ENCODE data around the gene MISP3.
A peak's percentile ranks its signal among the peaks of the same experiment; 100 is the strongest.

MISP3 gene

GRCh38 chr19:14115756-14116155 lies 43.2 kb downstream of the MISP3 start:
- TF ChIP-seq CTCF (IDR thresholded peaks at IDR 0.05; ENCODE audit: extremely low read depth, missing control alignments): no peak
- DNase-seq (ENCODE audit: low spot score): no peak

GRCh38 chr19:14116525-14116917 lies 43.9 kb downstream of the MISP3 start:
- TF ChIP-seq CTCF (IDR thresholded peaks at IDR 0.05; ENCODE audit: extremely low read depth, missing control alignments): no peak

GRCh38 chr19:14116918-14117578 lies 44.5 kb downstream of the MISP3 start:
- TF ChIP-seq CTCF (IDR thresholded peaks at IDR 0.05; ENCODE audit: extremely low read depth, missing control alignments): no peak
- no peak for DNase-seq (ENCODE audit: low spot score)

More at GRCh38 chr19:14116525-14116917, 43.9 kb downstream of the MISP3 start:
- DNase-seq (ENCODE audit: low spot score): no peak

- DNase-seq (ENCODE audit: low spot score): peak; percentile 100
- no peak for TF ChIP-seq CTCF (IDR thresholded peaks at IDR 0.05; ENCODE audit: extremely low read depth, missing control alignments)
Observed at GRCh38 chr19:14117668-14118164, 45.1 kb downstream of the MISP3 start, which contains the start of gene PRKACA. Gene PRKACA, minus strand, starts transcription at chr19:14117762. Its CDS starts 215 bp downstream, at chr19:14117547.

- no peak for DNase-seq (ENCODE audit: low spot score)
- TF ChIP-seq CTCF (IDR thresholded peaks at IDR 0.05; ENCODE audit: extremely low read depth, missing control alignments): no peak
Observed at GRCh38 chr19:14118165-14119051, 45.8 kb downstream of the MISP3 start.

GRCh38 chr19:14119146-14119545 lies 46.6 kb downstream of the MISP3 start:
- no peak for DNase-seq (ENCODE audit: low spot score)
- TF ChIP-seq CTCF (IDR thresholded peaks at IDR 0.05; ENCODE audit: extremely low read depth, missing control alignments): no peak
